HCT116 (cell line): ENCODE measurements around the gene SPIN2B. TPM values are rescaled to one million over a fixed set of nuclear protein-coding genes. Genes with fewer than 3 reads are reported as not detected.
"Not testable (repeated sequence)": the region's sequence is repeated elsewhere in the genome, so short reads cannot be mapped to it uniquely, and the experiment has no call there.

Source experiments
- ATAC-seq: fragments of 200-7000 bp; cut with Tn5 transposase; 2 replicates; pipeline ENCODE4 v1.9.1; 2020; ENCODE audit warnings: mild to moderate bottlenecking, moderate library complexity
- BruUV-seq: library from RNA; stranded (reverse); fragments of 400-500 nt; replicated peaks from 2 replicates; lab custom pipeline; 2021; lab: Mats Ljungman, UMichigan
- CTCF ChIA-PET: fragments of 300-600 bp; sonication (Branson Sonifier 250); formaldehyde crosslinking; loops from one replicate; lab custom pipeline; 2021; ENCODE audit warnings: antibody characterized with exemption; lab: Charles Lee
- POLR2A ChIA-PET: fragments of 300-600, 350-600 bp; sonication (Branson Sonifier 250); formaldehyde crosslinking; loops from one replicate; lab custom pipeline; 2021; ENCODE audit warnings: antibody characterized with exemption; lab: Charles Lee
- RAD21 ChIA-PET, 2 experiments: fragments of 300-600 bp; sonication (Branson Sonifier 250); formaldehyde crosslinking; loops; one replicate each; lab custom pipeline; 2023; ENCODE audit warnings: low total read pairs in 2 of 2; ENCODE audit not compliant: uncharacterized antibody in 2 of 2, unreplicated experiment in 2 of 2, low non-redundant PET in 1 of 2; lab: Charles Lee
- DNase-seq: peaks from one replicate; pipeline ENCODE4 v3.0.0-alpha.2; 2010; ENCODE audit warnings: low read depth, low spot score
- H2AFZ ChIP-seq: fragments of 200-600 bp; shearing (Covaris generic), sonication (generic); 2 replicates; pipeline ENCODE4 v1.6.1; 2017; ENCODE audit warnings: low read depth, mixed run types, mixed read lengths, antibody characterized with exemption, low read length; ENCODE audit not compliant: poor library complexity, severe bottlenecking
- H3K27ac ChIP-seq: 2 replicates; pipeline ENCODE4 v1.5.1; 2012; ENCODE audit warnings: low read depth, low read length
- H3K27me3 ChIP-seq: fragments of 200-600 bp; sonication (generic); 2 replicates; pipeline ENCODE4 v1.6.1; 2016; ENCODE audit warnings: mixed run types, low read length, mixed read lengths; ENCODE audit not compliant: insufficient read depth
- H3K36me3 ChIP-seq, 2 experiments: fragments of 200-500 bp in 1 of 2; fragments of 200-600 bp in 1 of 2; sonication (Bioruptor generic) in 1 of 2; sonication (generic) in 1 of 2; 2 replicates each; pipeline versions ENCODE4 v1.5.1 to v1.6.1; 2014 to 2016; ENCODE audit warnings: low read length in 2 of 2, inconsistent platforms in 1 of 2, mixed read lengths in 1 of 2, mixed run types in 1 of 2; ENCODE audit not compliant: insufficient read depth in 2 of 2, control insufficient read depth in 1 of 2
- H3K4me1 ChIP-seq, 2 experiments: fragments of 200-600 bp in 1 of 2; sonication (generic) in 1 of 2; 2 replicates each; pipeline versions ENCODE4 v1.5.1 to v1.6.1; 2012 to 2017; ENCODE audit warnings: low read length in 2 of 2, inconsistent platforms in 1 of 2, mild to moderate bottlenecking in 1 of 2, mixed read lengths in 1 of 2, mixed run types in 1 of 2, moderate library complexity in 1 of 2; ENCODE audit not compliant: insufficient read depth in 2 of 2, control insufficient read depth in 1 of 2
- H3K4me2 ChIP-seq: fragments of 200-600 bp; sonication (generic); 2 replicates; pipeline ENCODE4 v1.6.1; 2017; ENCODE audit warnings: mixed run types, low read length, mixed read lengths
- H3K4me3 ChIP-seq, 2 experiments: fragments of 200-600 bp in 1 of 2; sonication (generic) in 1 of 2; replicated peaks in 1 of 2; 2 replicates each; pipeline ENCODE4 v1.5.1; 2011 to 2016; ENCODE audit warnings: low read length in 2 of 2, control low read depth in 1 of 2, low read depth in 1 of 2, mild to moderate bottlenecking in 1 of 2, mixed read lengths in 1 of 2, mixed run types in 1 of 2
- H3K79me2 ChIP-seq: fragments of 200-600 bp; sonication (generic); 2 replicates; pipeline ENCODE4 v1.6.1; 2017; ENCODE audit warnings: mild to moderate bottlenecking, mixed run types, low read length, moderate library complexity, mixed read lengths; ENCODE audit not compliant: insufficient read depth
- H3K9ac ChIP-seq: fragments of 200-600 bp; sonication (generic); 2 replicates; pipeline ENCODE4 v1.6.1; 2016; ENCODE audit warnings: low read length, mixed read lengths
- H3K9me2 ChIP-seq: fragments of 200-600 bp; sonication (generic), shearing (Covaris generic); 2 replicates; pipeline ENCODE4 v1.6.1; 2017; ENCODE audit warnings: mixed run types, mild to moderate bottlenecking, moderate library complexity; ENCODE audit not compliant: insufficient read depth
- H3K9me3 ChIP-seq, 2 experiments: fragments of 200-500 bp in 1 of 2; fragments of 200-600 bp in 1 of 2; sonication (Bioruptor generic) in 1 of 2; sonication (generic) in 1 of 2; 2 replicates each; pipeline ENCODE4 v1.6.1; 2014 to 2017; ENCODE audit warnings: low read length in 2 of 2, mixed read lengths in 2 of 2, inconsistent platforms in 1 of 2, low read depth in 1 of 2, mild to moderate bottlenecking in 1 of 2, mixed run types in 1 of 2, moderate library complexity in 1 of 2; ENCODE audit not compliant: control insufficient read depth in 1 of 2, insufficient read depth in 1 of 2
- H4K20me1 ChIP-seq: fragments of 200-600 bp; sonication (generic), shearing (Covaris generic); 2 replicates; pipeline ENCODE4 v1.6.1; 2017; ENCODE audit warnings: mixed run types, mild to moderate bottlenecking, moderate library complexity; ENCODE audit not compliant: insufficient read depth
- intact Hi-C: fragments of 100-400 bp; cut with micrococcal nuclease; formaldehyde crosslinking; loops from 2 replicates; pipeline ENCODE4 v1.10.0; 2022
- total RNA-seq: library from RNA; stranded (reverse); gene quantifications from one replicate; pipeline ENCODE4 v1.2.1, GENCODE V29; 2021; ENCODE audit not compliant: unreplicated experiment
- TF ChIP-seq, protein P1 (sequence below), 3 experiments: fragments of 200-600 bp in 1 of 3; sonication (generic) in 1 of 3; IDR thresholded peaks in 2 of 3; conservative IDR thresholded peaks in 1 of 3; 2 replicates each; pipeline ENCODE4 v1.5.1; 2012 to 2017; ENCODE audit warnings: low read depth in 2 of 3, low read length in 2 of 3, antibody characterized with exemption in 1 of 3, borderline replicate concordance in 1 of 3, control low read depth in 1 of 3, mild to moderate bottlenecking in 1 of 3, mixed read lengths in 1 of 3, mixed run types in 1 of 3, moderate library complexity in 1 of 3; ENCODE audit not compliant: insufficient read depth in 1 of 3

Gene SPIN2B
- total RNA-seq, 1 experiment from 2014 or later: 9.3 TPM

DNA sequence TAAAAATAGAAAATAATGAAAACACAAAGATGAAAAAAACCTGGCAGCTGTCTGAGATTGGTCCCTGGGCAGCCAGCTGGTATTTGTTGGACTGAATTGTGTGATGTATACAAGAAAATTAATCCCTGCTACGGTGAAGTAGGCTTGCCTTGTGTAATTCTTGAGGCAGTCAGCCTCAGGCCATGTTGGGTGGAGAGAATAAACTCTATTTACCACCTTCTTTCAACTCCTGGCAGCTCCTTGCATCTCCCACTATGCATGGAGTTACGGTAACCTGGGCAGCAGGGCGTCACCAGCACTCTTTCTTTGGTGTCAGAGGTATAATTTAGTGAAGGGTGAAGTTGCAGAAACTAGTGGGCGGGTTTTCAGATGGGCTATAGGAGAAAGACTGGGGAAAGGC lies 12.4 kb upstream of the SPIN2B start:
- CTCF ChIA-PET: no interaction called here
- no peaks in the 10 kb centered on the region for H3K27me3 ChIP-seq

DNA sequence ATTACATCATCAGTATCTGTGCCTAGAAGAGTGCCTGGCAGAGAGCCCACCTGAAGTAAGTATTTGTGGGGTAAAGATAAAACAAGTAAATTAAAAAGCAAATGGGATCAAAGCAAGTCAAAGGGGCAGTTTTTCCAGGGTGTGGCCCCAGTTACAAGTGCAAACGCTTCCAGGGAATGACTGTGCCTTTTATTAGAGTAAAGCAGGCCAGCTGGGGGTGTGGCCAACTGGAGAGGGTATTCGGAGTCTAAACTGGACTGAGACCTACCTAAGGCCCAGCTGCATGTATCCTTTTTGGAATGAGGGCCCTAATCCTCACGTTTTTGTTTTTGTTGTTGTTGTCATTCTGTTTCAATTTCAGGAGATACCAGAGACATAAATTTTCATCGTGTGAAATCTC lies 11.9 kb upstream of the SPIN2B start:
- H3K9ac ChIP-seq, H4K20me1 ChIP-seq, H3K79me2 ChIP-seq, H3K9me3 ChIP-seq, CTCF ChIA-PET, H3K4me1 ChIP-seq, intact Hi-C loops, RAD21 ChIA-PET, DNase-seq, BruUV-seq, H3K27ac ChIP-seq, H3K9me2 ChIP-seq, H3K27me3 ChIP-seq, H2AFZ ChIP-seq, ATAC-seq, H3K4me2 ChIP-seq, H3K36me3 ChIP-seq, H3K4me3 ChIP-seq, POLR2A ChIA-PET: not testable (repeated sequence)

More for the DNA sequence above, 12.4 kb upstream of the SPIN2B start:
- H3K9ac ChIP-seq: no peak overlapping the region
- H3K9me3 ChIP-seq: no peaks in the 10 kb centered on the region
- no peak overlapping the region for H3K4me3 ChIP-seq
- ATAC-seq (no peak), DNase-seq (no peak)
- no peak overlapping the region for H2AFZ ChIP-seq
- no peak overlapping the region for H3K4me2 ChIP-seq
- TF ChIP-seq, protein P1, sequence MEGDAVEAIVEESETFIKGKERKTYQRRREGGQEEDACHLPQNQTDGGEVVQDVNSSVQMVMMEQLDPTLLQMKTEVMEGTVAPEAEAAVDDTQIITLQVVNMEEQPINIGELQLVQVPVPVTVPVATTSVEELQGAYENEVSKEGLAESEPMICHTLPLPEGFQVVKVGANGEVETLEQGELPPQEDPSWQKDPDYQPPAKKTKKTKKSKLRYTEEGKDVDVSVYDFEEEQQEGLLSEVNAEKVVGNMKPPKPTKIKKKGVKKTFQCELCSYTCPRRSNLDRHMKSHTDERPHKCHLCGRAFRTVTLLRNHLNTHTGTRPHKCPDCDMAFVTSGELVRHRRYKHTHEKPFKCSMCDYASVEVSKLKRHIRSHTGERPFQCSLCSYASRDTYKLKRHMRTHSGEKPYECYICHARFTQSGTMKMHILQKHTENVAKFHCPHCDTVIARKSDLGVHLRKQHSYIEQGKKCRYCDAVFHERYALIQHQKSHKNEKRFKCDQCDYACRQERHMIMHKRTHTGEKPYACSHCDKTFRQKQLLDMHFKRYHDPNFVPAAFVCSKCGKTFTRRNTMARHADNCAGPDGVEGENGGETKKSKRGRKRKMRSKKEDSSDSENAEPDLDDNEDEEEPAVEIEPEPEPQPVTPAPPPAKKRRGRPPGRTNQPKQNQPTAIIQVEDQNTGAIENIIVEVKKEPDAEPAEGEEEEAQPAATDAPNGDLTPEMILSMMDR (IDR thresholded peaks at IDR 0.05 in 2 of 3, conservative IDR thresholded peaks at IDR 0.05 in 1 of 3; ENCODE audit: borderline replicate concordance in 1 of 3, insufficient read depth in 1 of 3, low read depth in 2 of 3, low read length in 2 of 3): no peak
- no peak overlapping the region for H3K27ac ChIP-seq
- H3K79me2 ChIP-seq: no peaks in the 10 kb centered on the region
- intact Hi-C loops: no loop called here
- RAD21 ChIA-PET: no interaction called here
- H3K9me2 ChIP-seq: no peaks in the 10 kb centered on the region
- POLR2A ChIA-PET: no interaction called here
- no peaks in the 10 kb centered on the region for H3K4me1 ChIP-seq
- H3K36me3 ChIP-seq: no peaks in the 10 kb centered on the region
- BruUV-seq: no TSS peak
- H4K20me1 ChIP-seq: no peaks in the 10 kb centered on the region
